Esophagus squamous epithelium (tissue), 5 donors: ENCODE data around the gene SLC11A2. TPM values are rescaled to one million over a fixed set of nuclear protein-coding genes. Genes with fewer than 3 reads are reported as not detected.

Source experiments
- DNase-seq: peaks from one replicate; lab custom pipeline; 2025; lab: John Stamatoyannopoulos, UW
- H3K27ac ChIP-seq, 4 donors: fragments of 200-600 bp; sonication (generic); one replicate each; pipeline ENCODE4 v1.5.1; 2016 to 2019; ENCODE audit warnings: mild to moderate bottlenecking in 1 of 4
- H3K27me3 ChIP-seq, 4 donors: fragments of 200-600 bp; sonication (generic); 1 replicate in 3 of 4; 2 replicates in 1 of 4; pipeline versions ENCODE4 v1.5.1 to v1.6.0; 2017 to 2021; ENCODE audit warnings: antibody characterized with exemption in 1 of 4
- H3K36me3 ChIP-seq, 3 donors: fragments of 200-600 bp; sonication (generic); one replicate each; pipeline ENCODE4 v1.5.1; 2016 to 2019
- H3K4me1 ChIP-seq, 3 donors: fragments of 200-600 bp; sonication (generic); one replicate each; pipeline ENCODE4 v1.5.1; 2017 to 2019
- H3K4me3 ChIP-seq, 4 donors: fragments of 200-600 bp; sonication (generic); 1 replicate in 3 of 4; 2 replicates in 1 of 4; pipeline ENCODE4 v1.5.1; 2016 to 2019; ENCODE audit warnings: mild to moderate bottlenecking in 2 of 4, moderate library complexity in 1 of 4
- H3K9me3 ChIP-seq, 3 donors: fragments of 200-600 bp; sonication (generic); one replicate each; pipeline ENCODE4 v1.5.1; 2016 to 2019
- CTCF ChIP-seq, 6 experiments: fragments of 450-650 bp in 4 of 6; fragments of 200-600 bp in 2 of 6; sonication (generic) in 2 of 6; IDR thresholded peaks; one replicate each; pipeline ENCODE4 v1.5.1; 2016 to 2019; ENCODE audit warnings: antibody characterized with exemption in 6 of 6, mild to moderate bottlenecking in 4 of 6, moderate library complexity in 4 of 6
- POLR2A ChIP-seq, 4 donors: fragments of 450-650 bp; IDR thresholded peaks; one replicate each; pipeline ENCODE4 v1.6.1; 2017; ENCODE audit warnings: antibody characterized with exemption in 4 of 4, mild to moderate bottlenecking in 4 of 4, moderate library complexity in 3 of 4
- WGBS, 2 donors: methylation state at CpG; one replicate each; pipeline ENCODE4 v1.1.5; 2018; 5-methylcytosine and 5-hydroxymethylcytosine counted together
- intact Hi-C: fragments of 100-400 bp; cut with DNase I; formaldehyde crosslinking; loops from one replicate; pipeline ENCODE4 v1.15.0; 2022
- total RNA-seq, 4 donors: library from RNA; depleted of rRNA; stranded (reverse); fragments of >200 nt; gene quantifications; one replicate each; pipeline ENCODE4 v1.1.0, GENCODE V29; 2016
- donor health status: DM: yes; HTN: yes; CAD: no.

Gene SLC11A2
- total RNA-seq, 4 donors from 2014 or later, result 23.6 to 78.9 (median 39.9) TPM

GRCh38 chr12:51055060-51055459 lies 28.9 kb upstream of the SLC11A2 start:
- no peaks in the 10 kb centered on the region for H3K27me3 ChIP-seq
- no peak for DNase-seq
- no peak overlapping the region for H3K4me3 ChIP-seq
- no peaks in the 10 kb centered on the region for H3K9me3 ChIP-seq
- peaks cover 0 to 6% (median 0%) of the 10 kb centered on the region in 3 donors for H3K4me1 ChIP-seq
- H3K36me3 ChIP-seq, result peaks cover 19 to 100% (median 41%) of the 10 kb centered on the region in 3 donors
- intact Hi-C loops, result no loop called here
- WGBS, 2 donors, result 78 to 95% methylated on average over 2 of the region's 2 CpGs
- TF ChIP-seq CTCF (IDR thresholded peaks at IDR 0.05), result no peak
- TF ChIP-seq POLR2A (IDR thresholded peaks at IDR 0.05), result no peak
- no peak overlapping the region for H3K27ac ChIP-seq

GRCh38 chr12:51051787-51052186 lies 25.6 kb upstream of the SLC11A2 start:
- H3K9me3 ChIP-seq, result no peaks in the 10 kb centered on the region
- no peak for DNase-seq
- H3K4me3 ChIP-seq, result no peak overlapping the region
- peaks cover 1 to 69% (median 13%) of the 10 kb centered on the region in 3 donors for H3K36me3 ChIP-seq
- H3K4me1 ChIP-seq, result peaks cover 6 to 32% (median 16%) of the 10 kb centered on the region in 3 donors
- intact Hi-C loops, result no loop called here
- TF ChIP-seq CTCF (IDR thresholded peaks at IDR 0.05) (no peak), POLR2A (IDR thresholded peaks at IDR 0.05) (no peak)
- 68 to 77% methylated on average over 4 of the region's 4 CpGs for WGBS, 2 donors
- no peak overlapping the region for H3K27ac ChIP-seq
- H3K27me3 ChIP-seq, result no peaks in the 10 kb centered on the region

- no peak for DNase-seq
- 45 to 71% methylated on average over 3 of the region's 3 CpGs for WGBS, 2 donors
- H3K9me3 ChIP-seq, result no peaks in the 10 kb centered on the region
- no peak for TF ChIP-seq CTCF (IDR thresholded peaks at IDR 0.05)
- TF ChIP-seq POLR2A (IDR thresholded peaks at IDR 0.05), result no peak
- H3K27ac ChIP-seq, result peak overlapping the region in 2 of 4 donors; percentile 92 to 98
- peak overlapping the region in 3 of 4 donors; percentile 76 to 83 (median 81) for H3K4me3 ChIP-seq
- H3K27me3 ChIP-seq, result no peaks in the 10 kb centered on the region
- peaks cover 0 to 46% (median 3%) of the 10 kb centered on the region in 3 donors for H3K36me3 ChIP-seq
- H3K4me1 ChIP-seq, result peaks cover 6 to 32% (median 16%) of the 10 kb centered on the region in 3 donors
- intact Hi-C loops, result no loop called here
Measured at GRCh38 chr12:51049525-51049924, 23.3 kb upstream of the SLC11A2 start.

GRCh38 chr12:51048661-51049251 lies 22.6 kb upstream of the SLC11A2 start:
- 17 to 18% methylated on average over 14 of the region's 14 CpGs for WGBS, 2 donors

More at GRCh38 chr12:51048661-51049251, 22.6 kb upstream of the SLC11A2 start:
- Histone ChIP-seq H3K27ac (peak overlapping the region; percentile 92 to 99 (median 97)), H3K4me1 (peaks cover 6 to 32% (median 16%) of the 10 kb centered on the region in 3 donors), H3K9me3 (no peaks in the 10 kb centered on the region), H3K36me3 (peaks cover 0 to 39% (median 3%) of the 10 kb centered on the region in 3 donors), H3K27me3 (no peaks in the 10 kb centered on the region), H3K4me3 (peak overlapping the region; percentile 76 to 83 (median 80))
- no peak for TF ChIP-seq CTCF (IDR thresholded peaks at IDR 0.05)
- TF ChIP-seq POLR2A (IDR thresholded peaks at IDR 0.05), result no peak
- intact Hi-C loops, result no loop called here
- no peak for DNase-seq
